SJSA1 (cell line): ENCODE data around the gene GIPC3. TPM values are rescaled to one million over a fixed set of nuclear protein-coding genes. Genes with fewer than 3 reads are reported as not detected.

Experiments used
- DNase-seq, 2 experiments: peaks; one replicate each; pipeline ENCODE4 v3.0.0-alpha.2; 2015 to 2020; ENCODE audit warnings: low spot score in 2 of 2, low read depth in 1 of 2
- H3K27ac ChIP-seq: fragments of 250-450 bp; sonication (Bioruptor Pico); 2 replicates; pipeline ENCODE4 v1.5.1; 2020; ENCODE audit warnings: mild to moderate bottlenecking, moderate library complexity
- H3K27me3 ChIP-seq: fragments of 250-450 bp; sonication (Bioruptor Pico); replicated peaks from 2 replicates; pipeline ENCODE4 v1.5.1; 2020; ENCODE audit warnings: mild to moderate bottlenecking, moderate library complexity
- H3K36me3 ChIP-seq: fragments of 250-450 bp; sonication (Bioruptor Pico); 2 replicates; pipeline ENCODE4 v1.5.1; 2020; ENCODE audit warnings: mild to moderate bottlenecking
- H3K4me1 ChIP-seq: fragments of 250-450 bp; sonication (Bioruptor Pico); replicated peaks from 2 replicates; pipeline ENCODE4 v1.6.1; 2021; ENCODE audit warnings: mild to moderate bottlenecking
- H3K4me3 ChIP-seq: fragments of 250-450 bp; sonication (Bioruptor Pico); 2 replicates; pipeline ENCODE4 v1.5.1; 2020; ENCODE audit warnings: mild to moderate bottlenecking
- H3K9me3 ChIP-seq: fragments of 250-450 bp; sonication (Bioruptor Pico); replicated peaks from 2 replicates; pipeline ENCODE4 v1.5.1; 2020; ENCODE audit warnings: mild to moderate bottlenecking
- total RNA-seq: library from RNA; depleted of rRNA; stranded (reverse); fragments of >200 nt; shearing (Covaris generic); gene quantifications from 2 replicates; pipeline ENCODE4 v1.2.3, GENCODE V29; 2014

Gene GIPC3
- total RNA-seq, 1 experiment from 2014 or later: 13.1 TPM

GRCh38 chr19:3608079-3608641, 22.9 kb downstream of the GIPC3 start:
- DNase-seq: no peak
- Histone ChIP-seq H3K4me1 (peaks cover 25% of the 10 kb centered on the region), H3K36me3 (peaks cover 32% of the 10 kb centered on the region), H3K27me3 (no peaks in the 10 kb centered on the region), H3K27ac (no peak overlapping the region), H3K9me3 (no peaks in the 10 kb centered on the region), H3K4me3 (no peak overlapping the region)

- Histone ChIP-seq H3K27ac (no peak overlapping the region), H3K4me1 (peaks cover 20% of the 10 kb centered on the region; the same call in 1 of the 2 replicates), H3K36me3 (peaks cover 39% of the 10 kb centered on the region), H3K27me3 (no peaks in the 10 kb centered on the region), H3K4me3 (no peak overlapping the region), H3K9me3 (no peaks in the 10 kb centered on the region)
- no peak for DNase-seq
These were observed 23.6 kb downstream of the GIPC3 start for GRCh38 chr19:3608750-3609322.

GRCh38 chr19:3609779-3610719, 24.8 kb downstream of the GIPC3 start:
- H3K9me3 ChIP-seq: no peaks in the 10 kb centered on the region
- DNase-seq: no peak

DNA sequence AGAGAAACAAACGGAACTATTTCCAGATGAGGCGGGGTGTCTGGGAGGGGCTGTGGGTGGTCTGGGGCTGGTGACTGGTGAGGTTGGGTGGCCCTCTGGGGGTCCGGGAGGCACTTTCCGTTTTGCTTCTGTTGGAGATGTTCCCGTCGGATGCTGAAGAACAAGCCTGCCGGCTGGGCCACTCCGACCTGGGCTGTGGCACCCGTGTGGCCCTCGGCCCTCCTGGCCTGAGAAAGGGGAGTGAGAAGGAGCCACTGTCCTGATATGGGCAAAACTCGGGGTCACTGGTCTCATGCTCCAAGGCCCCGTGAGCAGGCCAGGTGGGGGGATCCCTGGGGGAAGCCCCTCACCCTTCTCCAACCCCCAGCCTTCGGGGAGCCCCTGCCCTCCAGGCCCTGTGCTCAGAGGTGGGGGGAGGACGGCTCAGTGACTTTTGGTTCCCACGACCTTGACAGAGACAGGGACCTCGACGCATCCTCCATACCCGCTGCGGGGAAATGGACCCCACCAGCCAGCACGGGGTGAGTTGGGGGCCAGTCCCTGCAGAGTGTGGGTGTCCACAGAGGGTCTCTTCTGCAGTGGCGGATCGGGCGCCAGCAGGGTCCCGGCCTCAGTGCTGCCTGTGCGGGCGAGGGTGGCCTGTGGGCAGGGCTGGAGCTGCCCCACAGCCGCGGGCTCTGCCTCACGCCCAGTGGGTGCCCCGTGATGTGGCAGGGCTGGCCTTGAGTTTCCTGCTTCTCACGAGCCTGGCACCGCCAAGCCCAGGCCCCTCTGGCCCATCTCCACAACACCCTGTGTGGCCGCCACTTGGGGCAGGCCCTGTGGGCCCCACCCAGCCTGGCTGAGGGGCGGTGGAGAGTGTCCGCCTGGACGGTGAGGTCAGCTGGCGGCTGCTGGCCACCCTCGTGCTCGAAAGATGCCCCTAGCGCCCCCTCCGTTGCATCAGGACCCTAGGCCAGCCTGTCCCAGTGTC, 25.8 kb downstream of the GIPC3 start:
- H3K4me1 ChIP-seq: peaks cover 20% of the 10 kb centered on the region; the same call in 1 of the 2 replicates
- peaks cover 49% of the 10 kb centered on the region for H3K36me3 ChIP-seq
- DNase-seq: no peak
- no peaks in the 10 kb centered on the region for H3K9me3 ChIP-seq
- no peak overlapping the region for H3K4me3 ChIP-seq
- H3K27ac ChIP-seq: no peak overlapping the region
- H3K27me3 ChIP-seq: no peaks in the 10 kb centered on the region

More at GRCh38 chr19:3609779-3610719, 24.8 kb downstream of the GIPC3 start:
- Histone ChIP-seq H3K27ac (no peak overlapping the region), H3K4me1 (peaks cover 20% of the 10 kb centered on the region; the same call in 1 of the 2 replicates), H3K36me3 (peaks cover 44% of the 10 kb centered on the region), H3K4me3 (no peak overlapping the region), H3K27me3 (no peaks in the 10 kb centered on the region)

- Histone ChIP-seq H3K27me3 (no peaks in the 10 kb centered on the region), H3K9me3 (no peaks in the 10 kb centered on the region), H3K27ac (no peak overlapping the region), H3K4me3 (no peak overlapping the region), H3K36me3 (peaks cover 53% of the 10 kb centered on the region), H3K4me1 (peaks cover 18% of the 10 kb centered on the region; the same call in 1 of the 2 replicates)
- DNase-seq: no peak
These were observed 26.6 kb downstream of the GIPC3 start for GRCh38 chr19:3611841-3612240.

DNA sequence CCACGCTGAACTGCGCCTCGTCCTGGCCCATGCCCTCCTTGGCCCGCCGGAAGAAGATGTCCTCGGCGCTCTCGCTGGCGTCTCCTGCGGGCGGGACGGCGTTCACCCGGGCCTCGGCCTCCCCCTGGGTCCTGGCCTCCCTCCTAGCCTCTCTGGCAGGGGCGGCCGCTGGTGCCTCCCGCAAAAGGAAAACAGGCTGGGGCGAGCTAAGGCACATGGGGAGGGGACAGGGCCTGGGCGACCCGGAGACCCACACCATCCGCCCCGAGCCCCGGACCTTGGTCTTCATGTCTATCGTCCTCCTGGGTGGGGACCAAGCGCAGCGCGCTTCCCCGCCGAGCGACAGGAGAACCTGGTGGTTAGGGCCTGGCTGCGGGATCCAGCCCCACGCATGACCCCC, 27.1 kb downstream of the GIPC3 start:
- Histone ChIP-seq H3K9me3 (no peaks in the 10 kb centered on the region), H3K27ac (no peak overlapping the region), H3K4me3 (no peak overlapping the region), H3K4me1 (peaks cover 16% of the 10 kb centered on the region; the same call in 1 of the 2 replicates), H3K36me3 (peaks cover 58% of the 10 kb centered on the region), H3K27me3 (no peaks in the 10 kb centered on the region)
- DNase-seq: no peak

GRCh38 chr19:3612901-3613741, 27.8 kb downstream of the GIPC3 start:
- Histone ChIP-seq H3K4me1 (peaks cover 16% of the 10 kb centered on the region), H3K9me3 (no peaks in the 10 kb centered on the region), H3K4me3 (no peak overlapping the region), H3K27me3 (no peaks in the 10 kb centered on the region), H3K27ac (no peak overlapping the region), H3K36me3 (peaks cover 62% of the 10 kb centered on the region)
- no peak for DNase-seq

- no peak overlapping the region for H3K27ac ChIP-seq
- no peaks in the 10 kb centered on the region for H3K9me3 ChIP-seq
- no peaks in the 10 kb centered on the region for H3K27me3 ChIP-seq
- DNase-seq: no peak
- peaks cover 71% of the 10 kb centered on the region for H3K36me3 ChIP-seq
- H3K4me1 ChIP-seq: peaks cover 20% of the 10 kb centered on the region
- H3K4me3 ChIP-seq: no peak overlapping the region
These were observed 28.8 kb downstream of the GIPC3 start for GRCh38 chr19:3613818-3614661.

GRCh38 chr19:3614858-3615505, 29.7 kb downstream of the GIPC3 start:
- Histone ChIP-seq H3K4me3 (no peak overlapping the region), H3K27me3 (no peaks in the 10 kb centered on the region), H3K27ac (no peak overlapping the region), H3K36me3 (peaks cover 74% of the 10 kb centered on the region), H3K9me3 (no peaks in the 10 kb centered on the region), H3K4me1 (peaks cover 17% of the 10 kb centered on the region)
- DNase-seq: no peak

DNA sequence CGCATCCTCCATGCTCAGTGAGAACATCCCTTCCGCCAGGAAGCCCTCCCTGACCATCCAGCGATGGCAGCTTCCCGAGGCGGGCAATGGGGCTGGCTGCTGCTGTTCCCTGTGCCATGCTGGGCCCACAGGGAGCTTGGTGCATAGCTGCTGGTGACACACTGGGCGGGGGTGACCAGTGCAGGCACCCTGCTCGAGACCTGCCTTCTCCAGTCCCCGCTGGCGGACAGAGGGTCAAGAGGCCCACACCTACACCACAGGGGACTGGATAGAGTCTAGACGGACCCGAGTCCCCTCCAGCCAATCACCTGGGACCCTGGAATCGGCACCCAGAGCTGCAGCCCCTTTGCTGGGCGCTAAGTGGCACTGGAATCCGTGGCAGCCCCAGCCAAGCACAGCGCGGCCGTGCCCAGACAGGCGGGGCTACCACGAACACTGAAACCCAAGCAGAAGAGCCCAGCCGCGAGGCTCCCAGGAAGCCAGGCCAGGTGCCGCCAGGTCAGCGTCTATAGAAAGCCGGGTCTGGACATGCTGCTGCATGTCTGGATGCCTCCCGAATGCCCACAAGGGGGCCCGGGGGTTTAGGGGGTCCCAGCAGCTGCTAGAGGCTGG, 30.4 kb downstream of the GIPC3 start:
- DNase-seq: no peak
- no peaks in the 10 kb centered on the region for H3K9me3 ChIP-seq
- no peak overlapping the region for H3K27ac ChIP-seq
- peaks cover 13% of the 10 kb centered on the region for H3K4me1 ChIP-seq
- no peak overlapping the region for H3K4me3 ChIP-seq
- no peaks in the 10 kb centered on the region for H3K27me3 ChIP-seq
- H3K36me3 ChIP-seq: peaks cover 76% of the 10 kb centered on the region

GRCh38 chr19:3617463-3617862, 32.2 kb downstream of the GIPC3 start:
- no peaks in the 10 kb centered on the region for H3K9me3 ChIP-seq
- no peaks in the 10 kb centered on the region for H3K27me3 ChIP-seq
- DNase-seq: no peak
- no peak overlapping the region for H3K4me3 ChIP-seq
- peaks cover 74% of the 10 kb centered on the region for H3K36me3 ChIP-seq
- H3K4me1 ChIP-seq: peaks cover 6% of the 10 kb centered on the region
- H3K27ac ChIP-seq: no peak overlapping the region
